ENCODE results near the gene ROR1.

- TF ChIP-seq BACH2 (CRISPR knock-in tag; IDR thresholded peaks at IDR 0.05; ENCODE audit: borderline replicate concordance) = no peak
- no peak for TF ChIP-seq ZNF70 (CRISPR knock-in tag; IDR thresholded peaks at IDR 0.05)
- TF ChIP-seq CREB5 (CRISPR knock-in tag; IDR thresholded peaks at IDR 0.05; ENCODE audit: low read depth) = no peak
- TF ChIP-seq SNAI2 (CRISPR knock-in tag; IDR thresholded peaks at IDR 0.05) = no peak
- no peak for TF ChIP-seq ZNF565 (CRISPR knock-in tag; conservative IDR thresholded peaks at IDR 0.05; ENCODE audit: low read depth)
- no peak for TF ChIP-seq RARB (CRISPR knock-in tag; IDR thresholded peaks at IDR 0.05)
- TF ChIP-seq PATZ1 (CRISPR knock-in tag; IDR thresholded peaks at IDR 0.05; ENCODE audit: borderline replicate concordance) = no peak
- TF ChIP-seq ZFP3 (CRISPR knock-in tag; IDR thresholded peaks at IDR 0.05) = no peak
- TF ChIP-seq ZC3H10 (CRISPR knock-in tag; IDR thresholded peaks at IDR 0.05) = no peak
- TF ChIP-seq ARNTL (CRISPR knock-in tag; IDR thresholded peaks at IDR 0.05; ENCODE audit: borderline replicate concordance, low read depth) = no peak
- no peak for TF ChIP-seq ZFP30 (CRISPR knock-in tag; IDR thresholded peaks at IDR 0.05)
- no peak for TF ChIP-seq CSRNP3 (CRISPR knock-in tag; IDR thresholded peaks at IDR 0.05)
- no peak for TF ChIP-seq PPARA (CRISPR knock-in tag; IDR thresholded peaks at IDR 0.05; ENCODE audit: borderline replicate concordance)
- TF ChIP-seq TSHZ2 (CRISPR knock-in tag; IDR thresholded peaks at IDR 0.05) = no peak
Observed at GRCh38 chr1:63770381-63770780, 3.4 kb upstream of the ROR1 start.

All from SK-N-SH treated with all-trans-retinoic acid at 6 μM for 48 hours (cell line).